Left cardiac atrium (tissue), 4 donors: Measurements from ENCODE around the gene OPRL1. TPM values are rescaled to one million over a fixed set of nuclear protein-coding genes. Genes with fewer than 3 reads are reported as not detected.
A peak's percentile ranks its signal among the peaks of the same experiment; 100 is the strongest.
"Not testable (repeated sequence)": the region's sequence is repeated elsewhere in the genome, so short reads cannot be mapped to it uniquely, and the experiment has no call there.

ENCODE experiments used
- ATAC-seq, 2 donors: fragments of 200-7000 bp; cut with Tn5 transposase; one replicate each; pipeline ENCODE4 v1.9.1; 2020; ENCODE audit warnings: mild to moderate bottlenecking in 2 of 2, moderate library complexity in 2 of 2
- DNase-seq: peaks from one replicate; pipeline ENCODE4 v3.0.0-alpha.2; 2020
- intact Hi-C, 2 donors: fragments of 100-400 bp; cut with DNase I; formaldehyde crosslinking; loops; one replicate each; pipeline versions ENCODE4 v1.14.1 to v1.15.1; 2022 to 2023
- total RNA-seq, 2 donors: library from RNA; stranded (reverse); fragmentation: NEBNext Ultra II Directional; extraction: Animal tissue kit (Norgen Biotek cat#: 25700); gene quantifications; one replicate each; pipeline ENCODE4 v1.2.1, GENCODE V29; 2021
- donor health status: DM: no; HTN: yes; CAD: no.
- donor health status: DM: no; HTN: yes; CAD: no; lungs with severe emphysema.
- donor health status: DM: yes; HTN: yes; CAD: no.
- donor health status: Dilated cardiomyopathy.

Gene OPRL1
- total RNA-seq, 2 donors from 2014 or later, result 0.71 to 0.97 TPM

DNA sequence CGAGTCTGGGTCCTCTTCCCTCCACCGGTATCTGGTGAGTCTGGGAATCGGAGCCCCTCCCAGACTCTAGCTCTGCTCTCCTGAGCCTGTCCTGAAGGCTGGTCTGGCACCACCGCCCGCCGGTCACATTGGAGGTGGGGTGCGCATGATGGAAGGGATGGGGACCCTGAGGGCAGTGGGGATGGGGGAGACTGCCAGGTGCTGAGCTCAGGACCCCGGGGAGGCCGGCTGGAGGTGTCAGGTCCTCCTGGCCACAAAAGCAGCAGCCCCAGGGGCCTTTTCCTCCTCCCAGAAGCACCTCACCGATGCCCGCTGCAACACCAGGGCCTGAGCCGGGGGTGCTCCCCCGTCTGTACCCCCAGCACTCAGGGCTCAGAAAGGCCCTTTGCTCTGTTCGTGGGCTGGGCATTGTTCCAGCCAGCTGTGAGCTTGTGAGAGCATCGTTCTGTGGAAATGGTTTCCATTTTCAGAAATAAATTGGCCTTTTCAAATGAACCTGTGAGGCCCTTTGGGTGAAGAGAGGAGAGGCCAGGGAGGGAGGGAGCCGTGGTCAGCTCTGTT lies 30.0 kb downstream of the OPRL1 start:
- ATAC-seq (no peak), DNase-seq (no peak)
- intact Hi-C loops, result no loop called here

- DNase-seq (no peak), ATAC-seq (no peak)
- intact Hi-C loops, result no loop called here
These were observed 30.7 kb downstream of the OPRL1 start for GRCh38 chr20:64110411-64111068.

DNA sequence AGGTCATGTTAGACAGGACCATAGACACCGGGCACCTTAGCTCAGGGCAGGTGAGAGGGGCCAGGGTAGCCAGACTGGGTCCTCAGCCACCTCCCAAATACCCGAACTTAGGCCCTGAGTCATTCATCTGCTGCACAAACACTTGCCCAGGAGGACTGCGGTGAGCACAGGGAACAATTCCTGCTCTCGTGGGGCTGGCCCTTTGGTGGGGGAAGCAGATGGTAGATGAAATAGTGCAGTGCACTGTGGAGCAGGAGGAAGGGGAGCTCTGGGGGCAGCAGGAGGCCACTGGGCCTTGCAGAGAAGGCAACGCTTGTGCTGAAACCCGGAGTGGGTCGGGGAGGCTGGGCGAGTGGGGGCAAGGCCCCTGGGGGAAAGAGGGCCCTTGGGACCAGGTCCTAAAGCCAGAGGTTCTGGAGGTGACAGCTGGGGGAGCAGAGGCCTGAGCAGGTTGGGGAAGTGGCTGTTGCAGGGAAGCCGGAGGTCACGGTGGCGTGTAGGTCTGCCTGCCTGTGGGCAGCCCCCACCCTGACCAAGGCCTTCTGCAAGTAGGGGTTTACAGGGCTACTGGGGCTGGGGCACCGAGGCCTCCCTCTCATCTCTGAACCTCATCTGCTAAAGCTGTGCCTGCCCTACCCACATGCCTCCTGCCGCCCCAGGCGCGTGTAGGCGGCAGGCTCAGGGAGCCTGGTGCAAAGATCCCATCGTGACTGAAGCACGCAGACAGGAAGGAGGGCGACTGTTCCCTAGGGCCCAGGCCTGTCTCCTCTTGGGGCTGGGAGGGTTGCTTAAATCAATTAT lies 32.2 kb downstream of the OPRL1 start:
- ATAC-seq, result no peak
- no peak for DNase-seq
- intact Hi-C loops, result no loop called here

- intact Hi-C loops, result no loop called here
These were observed 33.0 kb downstream of the OPRL1 start for GRCh38 chr20:64112691-64113443.

DNA sequence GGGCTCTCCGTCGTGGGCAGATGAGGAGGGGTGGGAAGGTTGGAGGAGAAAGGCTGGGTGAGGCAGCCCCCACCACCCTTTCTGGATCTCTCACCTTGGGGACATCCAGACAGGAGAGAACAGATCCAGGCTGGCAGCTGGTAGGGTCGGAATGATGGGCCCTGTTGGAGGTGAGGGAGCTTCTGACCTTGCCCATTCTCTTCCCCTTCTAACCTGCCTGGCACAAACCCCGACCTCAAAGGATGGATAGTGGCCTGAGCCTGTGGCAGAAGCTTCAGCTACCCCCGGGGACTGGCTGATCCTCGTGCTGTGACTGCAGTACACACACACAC lies 33.5 kb downstream of the OPRL1 start:
- intact Hi-C loops, result no loop called here
- DNase-seq, result no peak

More at GRCh38 chr20:64112691-64113443, 33.0 kb downstream of the OPRL1 start:
- ATAC-seq (no peak), DNase-seq (no peak)

GRCh38 chr20:64113796-64114355 lies 34.0 kb downstream of the OPRL1 start:
- ATAC-seq, result no peak
- peak; percentile 18 for DNase-seq
- intact Hi-C loops, result no loop called here

More for the DNA sequence above, 33.5 kb downstream of the OPRL1 start:
- ATAC-seq, result no peak

- DNase-seq, result no peak
- ATAC-seq, result no peak
- intact Hi-C loops, result no loop called here
These were observed 34.6 kb downstream of the OPRL1 start for GRCh38 chr20:64114356-64114971.

DNA sequence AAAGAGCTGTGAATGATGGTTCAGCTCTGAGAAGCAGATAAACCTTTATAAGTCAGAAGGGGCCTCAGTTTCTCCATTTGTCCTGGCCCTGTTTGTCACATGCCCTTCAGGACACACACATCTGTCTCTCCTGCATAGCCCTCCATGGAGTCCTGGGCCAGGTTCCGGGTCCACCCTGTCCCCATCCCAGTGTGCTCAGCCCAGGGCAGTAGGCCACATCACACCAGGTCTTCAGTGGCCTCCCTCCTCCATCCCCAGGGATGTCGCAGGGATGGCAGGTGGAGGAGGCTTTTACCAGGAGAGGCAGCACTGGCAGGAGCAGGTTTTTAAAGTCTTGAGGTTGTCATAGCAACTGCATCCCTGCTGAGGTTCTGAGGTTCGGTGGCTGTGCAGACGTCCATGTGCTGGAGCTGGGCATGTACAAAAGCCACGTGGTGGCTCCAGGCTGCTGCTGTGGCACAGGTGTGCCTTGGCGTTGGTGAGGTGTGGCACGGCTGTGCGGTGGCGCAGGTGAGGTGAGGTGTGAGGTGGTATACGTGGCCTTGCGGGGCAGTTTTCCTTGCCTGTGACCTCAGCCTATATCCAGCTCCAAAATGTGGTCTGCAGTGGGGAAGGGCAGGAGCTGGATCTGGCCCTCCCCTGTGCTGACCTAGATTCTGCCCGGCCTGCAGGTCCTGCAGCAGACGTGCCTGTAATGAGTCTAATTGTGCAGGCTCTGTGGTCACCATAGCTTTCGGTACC lies 35.5 kb downstream of the OPRL1 start:
- no peak for ATAC-seq
- intact Hi-C loops, result no loop called here
- no peak for DNase-seq

GRCh38 chr20:64116016-64116415 lies 36.1 kb downstream of the OPRL1 start:
- intact Hi-C loops, result no loop called here
- DNase-seq (peak; percentile 7), ATAC-seq (no peak)

GRCh38 chr20:64116541-64117431 lies 36.9 kb downstream of the OPRL1 start:
- DNase-seq (peak; percentile 15), ATAC-seq (no peak)
- intact Hi-C loops, result no loop called here

- intact Hi-C loops, ATAC-seq, DNase-seq: not testable (repeated sequence)
These were observed 37.5 kb downstream of the OPRL1 start for GRCh38 chr20:64117432-64117777.

DNA sequence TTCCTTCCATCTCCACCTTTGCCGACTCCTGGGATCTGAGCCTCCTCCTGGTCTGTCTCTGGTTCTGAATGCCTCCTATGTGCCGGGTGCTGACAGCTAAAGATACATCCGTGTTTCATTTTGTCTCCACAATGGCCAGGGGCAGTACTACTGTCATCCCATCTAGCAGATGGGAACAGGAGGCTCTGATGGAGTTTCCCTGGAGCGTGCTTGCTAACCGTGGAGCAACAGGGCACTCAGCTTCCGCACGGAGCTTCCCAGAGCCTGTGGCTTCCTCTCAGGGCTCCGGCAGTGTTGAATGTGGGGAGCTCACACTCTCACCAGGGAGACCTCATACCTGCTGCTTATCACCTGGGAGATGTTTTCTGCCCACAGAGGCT lies 39.4 kb downstream of the OPRL1 start:
- DNase-seq, result no peak
- intact Hi-C loops, result no loop called here
- ATAC-seq, result no peak

GRCh38 chr20:64119681-64120341 lies 39.9 kb downstream of the OPRL1 start:
- intact Hi-C loops, result loop anchor here in 1 of 2 donors (1.0 to 2.0 kb wide), 2 partner anchors 37 to 79 kb away; no protein-coding TSS in a partner anchor
- ATAC-seq (peak in 1 of 2 donors; percentile 23), DNase-seq (peak; percentile 21)

DNA sequence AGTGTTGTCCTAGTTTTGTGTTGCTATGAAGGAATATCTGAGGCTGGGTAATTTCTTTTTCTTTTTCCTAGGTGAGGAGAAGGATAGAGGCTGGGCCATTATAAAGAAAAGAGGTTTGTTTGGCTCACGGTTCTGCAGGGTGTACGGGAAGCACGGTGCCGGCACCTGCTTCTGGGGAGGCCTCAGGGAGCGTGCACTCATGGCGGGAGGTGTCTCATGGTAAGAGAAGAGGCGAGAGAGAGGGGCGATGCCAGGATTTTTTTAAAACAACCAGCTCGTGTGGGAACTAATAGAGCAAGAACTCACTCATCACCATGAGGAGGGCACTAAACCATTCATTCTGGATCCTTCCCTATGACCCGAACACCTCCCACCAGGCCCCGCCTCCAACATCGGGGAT lies 41.7 kb downstream of the OPRL1 start:
- ATAC-seq (no peak), DNase-seq (peak; percentile 3)
- intact Hi-C loops, result loop anchor here in 1 of 2 donors (2.0 kb wide), 1 partner anchor 81 kb away; no protein-coding TSS in a partner anchor

DNA sequence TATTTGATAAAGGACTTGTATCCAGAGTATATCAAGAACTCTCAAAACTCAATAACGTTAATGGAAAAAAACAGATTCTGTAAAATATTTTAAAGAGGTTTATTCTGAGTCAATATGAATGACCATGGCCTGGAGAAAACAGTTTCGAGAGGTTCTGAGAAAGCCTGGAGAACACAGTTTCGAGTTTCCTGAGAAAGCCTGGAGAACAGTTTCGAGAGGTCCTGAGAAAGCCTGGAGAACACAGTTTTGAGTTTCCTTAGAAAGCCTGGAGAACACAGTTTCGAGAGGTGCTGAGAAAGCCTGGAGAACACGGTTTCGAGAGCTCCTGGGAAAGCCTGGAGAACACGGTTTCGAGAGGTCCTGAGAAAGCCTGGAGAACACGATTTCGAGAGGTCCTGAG lies 43.0 kb downstream of the OPRL1 start:
- intact Hi-C loops, DNase-seq, ATAC-seq: not testable (repeated sequence)

DNA sequence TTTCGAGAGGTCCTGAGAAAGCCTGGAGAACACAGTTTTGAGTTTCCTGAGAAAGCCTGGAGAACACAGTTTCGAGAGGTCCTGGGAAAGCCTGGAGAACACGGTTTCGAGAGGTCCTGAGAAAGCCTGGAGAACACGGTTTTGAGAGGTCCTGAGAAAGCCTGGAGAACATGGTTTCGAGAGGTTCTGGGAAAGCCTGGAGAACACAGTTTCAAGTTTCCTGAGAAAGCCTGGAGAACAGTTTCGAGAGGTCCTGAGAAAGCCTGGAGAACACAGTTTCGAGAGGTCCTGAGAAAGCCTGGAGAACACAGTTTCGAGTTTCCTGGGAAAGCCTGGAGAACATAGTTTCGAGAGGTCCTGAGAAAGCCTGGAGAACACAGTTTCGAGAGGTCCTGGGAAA lies 43.6 kb downstream of the OPRL1 start:
- DNase-seq, intact Hi-C loops, ATAC-seq: not testable (repeated sequence)
